ENCODE data around the gene MDH2.

- TF ChIP-seq CTCF (IDR thresholded peaks at IDR 0.05) (no peak), POLR2A (IDR thresholded peaks at IDR 0.05) (no peak), POLR2AphosphoS5 (IDR thresholded peaks at IDR 0.05; ENCODE audit: insufficient read depth in 1 of 2, low read depth in 1 of 2) (no peak)
These were observed 15.6 kb downstream of the MDH2 start for GRCh38 chr7:76063525-76063924.

Measured in vagina (tissue), 2 donors.